Measurements from ENCODE around the gene EIF4A2.

- TF ChIP-seq CTCF (IDR thresholded peaks at IDR 0.05; ENCODE audit: borderline replicate concordance, extremely low read depth, low read length, poor library complexity, severe bottlenecking) (no peak), EZH2 (IDR thresholded peaks at IDR 0.05; ENCODE audit: borderline replicate concordance, low read depth, low read length, severe bottlenecking) (no peak)
These were observed 48.9 kb downstream of the EIF4A2 start for GRCh38 chr3:186832276-186832675.
